Esophagus squamous epithelium (tissue), 4 donors: Measurements from ENCODE around the gene CNTNAP2.

Experiments used
- POLR2A ChIP-seq, 4 donors: fragments of 450-650 bp; IDR thresholded peaks; one replicate each; pipeline ENCODE4 v1.6.1; 2017; ENCODE audit warnings: antibody characterized with exemption in 4 of 4, mild to moderate bottlenecking in 4 of 4, moderate library complexity in 3 of 4
- TF ChIP-seq, protein P1 (sequence below), 6 experiments: fragments of 450-650 bp in 4 of 6; fragments of 200-600 bp in 2 of 6; sonication (generic) in 2 of 6; IDR thresholded peaks; one replicate each; pipeline ENCODE4 v1.5.1; 2016 to 2019; ENCODE audit warnings: antibody characterized with exemption in 6 of 6, mild to moderate bottlenecking in 4 of 6, moderate library complexity in 4 of 6

DNA sequence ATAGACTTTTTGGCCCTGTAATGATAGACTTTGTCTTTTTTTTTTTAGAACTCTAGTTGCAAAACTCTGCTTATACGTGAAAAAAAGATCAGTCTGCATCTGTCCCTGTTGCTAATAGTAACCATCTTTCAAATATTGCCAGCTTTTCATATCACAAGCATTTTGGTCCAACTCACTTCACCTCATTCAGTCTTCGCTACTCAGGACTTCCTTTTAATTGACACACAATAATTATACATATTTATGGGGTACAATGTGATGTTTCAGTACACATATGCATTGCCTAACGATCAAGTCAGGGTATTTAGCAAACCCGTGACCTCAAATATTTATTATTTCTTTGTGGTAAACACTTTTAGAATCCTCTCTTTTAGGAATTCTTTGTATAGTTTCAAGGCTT lies 1606.9 kb downstream of the CNTNAP2 start:
- TF ChIP-seq, protein P1, sequence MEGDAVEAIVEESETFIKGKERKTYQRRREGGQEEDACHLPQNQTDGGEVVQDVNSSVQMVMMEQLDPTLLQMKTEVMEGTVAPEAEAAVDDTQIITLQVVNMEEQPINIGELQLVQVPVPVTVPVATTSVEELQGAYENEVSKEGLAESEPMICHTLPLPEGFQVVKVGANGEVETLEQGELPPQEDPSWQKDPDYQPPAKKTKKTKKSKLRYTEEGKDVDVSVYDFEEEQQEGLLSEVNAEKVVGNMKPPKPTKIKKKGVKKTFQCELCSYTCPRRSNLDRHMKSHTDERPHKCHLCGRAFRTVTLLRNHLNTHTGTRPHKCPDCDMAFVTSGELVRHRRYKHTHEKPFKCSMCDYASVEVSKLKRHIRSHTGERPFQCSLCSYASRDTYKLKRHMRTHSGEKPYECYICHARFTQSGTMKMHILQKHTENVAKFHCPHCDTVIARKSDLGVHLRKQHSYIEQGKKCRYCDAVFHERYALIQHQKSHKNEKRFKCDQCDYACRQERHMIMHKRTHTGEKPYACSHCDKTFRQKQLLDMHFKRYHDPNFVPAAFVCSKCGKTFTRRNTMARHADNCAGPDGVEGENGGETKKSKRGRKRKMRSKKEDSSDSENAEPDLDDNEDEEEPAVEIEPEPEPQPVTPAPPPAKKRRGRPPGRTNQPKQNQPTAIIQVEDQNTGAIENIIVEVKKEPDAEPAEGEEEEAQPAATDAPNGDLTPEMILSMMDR (IDR thresholded peaks at IDR 0.05), result no peak
- no peak for TF ChIP-seq POLR2A (IDR thresholded peaks at IDR 0.05)
